Keratinocyte (primary cell): ENCODE measurements around the gene TARBP2.

ENCODE experiments used
- EZH2 ChIP-seq: IDR thresholded peaks from one replicate; pipeline ENCODE4 v1.6.1; 2012; ENCODE audit warnings: inconsistent platforms, mild to moderate bottlenecking, low read length, moderate library complexity
- TF ChIP-seq, protein P1 (sequence below), 3 experiments: IDR thresholded peaks in 1 of 3; conservative IDR thresholded peaks in 1 of 3; optimal IDR thresholded peaks in 1 of 3; 2 replicates in 2 of 3; 3 replicates in 1 of 3; pipeline versions ENCODE3 to v1.5.1; 2011; ENCODE audit warnings: low read length in 3 of 3, mild to moderate bottlenecking in 3 of 3, moderate library complexity in 2 of 3, control low read depth in 1 of 3, inconsistent platforms in 1 of 3; ENCODE audit not compliant: insufficient read depth in 2 of 3; ENCODE audit errors: extremely low read depth in 1 of 3

DNA sequence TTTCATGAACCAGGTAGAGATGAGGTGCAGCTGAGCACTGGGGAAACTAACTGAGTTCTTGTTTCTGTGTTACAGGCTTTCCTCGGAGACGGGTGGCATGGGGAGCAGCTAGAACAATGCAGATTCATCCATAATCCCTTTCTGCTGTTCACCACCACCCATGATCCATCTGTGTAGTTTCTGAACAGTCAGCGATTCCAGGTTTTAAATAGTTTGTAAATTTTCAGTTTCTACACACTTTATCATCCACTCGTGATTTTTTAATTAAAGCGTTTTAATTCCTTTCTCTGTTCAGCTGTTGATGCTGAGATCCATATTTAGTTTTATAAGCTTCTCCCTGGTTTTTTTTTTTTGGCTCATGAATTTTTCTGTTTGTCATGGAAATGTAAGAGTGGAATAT, 21.8 kb upstream of the TARBP2 start:
- TF ChIP-seq, protein P1, sequence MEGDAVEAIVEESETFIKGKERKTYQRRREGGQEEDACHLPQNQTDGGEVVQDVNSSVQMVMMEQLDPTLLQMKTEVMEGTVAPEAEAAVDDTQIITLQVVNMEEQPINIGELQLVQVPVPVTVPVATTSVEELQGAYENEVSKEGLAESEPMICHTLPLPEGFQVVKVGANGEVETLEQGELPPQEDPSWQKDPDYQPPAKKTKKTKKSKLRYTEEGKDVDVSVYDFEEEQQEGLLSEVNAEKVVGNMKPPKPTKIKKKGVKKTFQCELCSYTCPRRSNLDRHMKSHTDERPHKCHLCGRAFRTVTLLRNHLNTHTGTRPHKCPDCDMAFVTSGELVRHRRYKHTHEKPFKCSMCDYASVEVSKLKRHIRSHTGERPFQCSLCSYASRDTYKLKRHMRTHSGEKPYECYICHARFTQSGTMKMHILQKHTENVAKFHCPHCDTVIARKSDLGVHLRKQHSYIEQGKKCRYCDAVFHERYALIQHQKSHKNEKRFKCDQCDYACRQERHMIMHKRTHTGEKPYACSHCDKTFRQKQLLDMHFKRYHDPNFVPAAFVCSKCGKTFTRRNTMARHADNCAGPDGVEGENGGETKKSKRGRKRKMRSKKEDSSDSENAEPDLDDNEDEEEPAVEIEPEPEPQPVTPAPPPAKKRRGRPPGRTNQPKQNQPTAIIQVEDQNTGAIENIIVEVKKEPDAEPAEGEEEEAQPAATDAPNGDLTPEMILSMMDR (optimal IDR thresholded peaks at IDR 0.05 in 1 of 3, IDR thresholded peaks at IDR 0.05 in 1 of 3, conservative IDR thresholded peaks at IDR 0.05 in 1 of 3; ENCODE audit: extremely low read depth in 1 of 3, insufficient read depth in 2 of 3, low read length in 3 of 3), result no peak
- no peak for TF ChIP-seq EZH2
